Measurements from ENCODE around the gene GLI3.

Gene GLI3

GRCh38 chr7:42235741-42236161 is 1.3 kb downstream of the GLI3 start:
- no peak for DNase-seq

- no peak for DNase-seq
Observed at GRCh38 chr7:42234736-42235135, 2.3 kb downstream of the GLI3 start.

GRCh38 chr7:42233695-42234331 is 3.2 kb downstream of the GLI3 start:
- no peak for DNase-seq

GRCh38 chr7:42233171-42233570 is 3.8 kb downstream of the GLI3 start:
- DNase-seq = no peak

GRCh38 chr7:42232275-42232674 is 4.7 kb downstream of the GLI3 start:
- DNase-seq = no peak

GRCh38 chr7:42231043-42231787 is 5.8 kb downstream of the GLI3 start:
- no peak for DNase-seq

- DNase-seq = no peak
Observed at GRCh38 chr7:42227936-42228591, 8.9 kb downstream of the GLI3 start.

- no peak for DNase-seq
Observed at GRCh38 chr7:42227541-42227935, 9.5 kb downstream of the GLI3 start.

GRCh38 chr7:42227021-42227420 is 10.0 kb downstream of the GLI3 start:
- DNase-seq = no peak

GRCh38 chr7:42226354-42226941 is 10.6 kb downstream of the GLI3 start:
- DNase-seq = no peak

GRCh38 chr7:42224391-42225003 is 12.5 kb downstream of the GLI3 start:
- no peak for DNase-seq

- no peak for DNase-seq
Observed at GRCh38 chr7:42222891-42223290, 14.1 kb downstream of the GLI3 start.

- DNase-seq = no peak
Observed at GRCh38 chr7:42222125-42222524, 14.9 kb downstream of the GLI3 start.

GRCh38 chr7:42221304-42221703 is 15.7 kb downstream of the GLI3 start:
- no peak for DNase-seq

GRCh38 chr7:42219447-42219846 is 17.6 kb downstream of the GLI3 start:
- no peak for DNase-seq

GRCh38 chr7:42218248-42218647 is 18.8 kb downstream of the GLI3 start:
- DNase-seq = no peak

GRCh38 chr7:42217548-42217947 is 19.5 kb downstream of the GLI3 start:
- DNase-seq = no peak

GRCh38 chr7:42217053-42217452 is 20.0 kb downstream of the GLI3 start:
- no peak for DNase-seq

GRCh38 chr7:42214060-42214679 is 22.8 kb downstream of the GLI3 start:
- no peak for DNase-seq

GRCh38 chr7:42213093-42213492 is 23.9 kb downstream of the GLI3 start:
- DNase-seq = no peak

- DNase-seq = no peak
Observed at GRCh38 chr7:42212541-42213090, 24.4 kb downstream of the GLI3 start.

- DNase-seq = no peak
Observed at GRCh38 chr7:42211938-42212337, 25.1 kb downstream of the GLI3 start.

- no peak for DNase-seq
Observed at GRCh38 chr7:42210779-42211178, 26.2 kb downstream of the GLI3 start.

Data from activated T-cell treated with anti-CD3 and anti-CD28 coated beads, Interleukin-2, amount 50 U/mL, for 1 hour (primary cell).